ENCODE results near the gene IP6K1. TPM values are rescaled to one million over a fixed set of nuclear protein-coding genes. Genes with fewer than 3 reads are reported as not detected.

IP6K1 gene
- total RNA-seq, 4 donors from 2014 or later, result 42.4 to 74.0 (median 43.8) TPM

- Histone ChIP-seq H3K36me3 (no peaks in the 10 kb centered on the region), H3K4me3 (replicated peaks in 1 of 3) (no peak overlapping the region), H3K27ac (no peak overlapping the region), H3K27me3 (no peaks in the 10 kb centered on the region), H3K9me3 (no peaks in the 10 kb centered on the region), H3K4me1 (no peaks in the 10 kb centered on the region)
- intact Hi-C loops (cut with DNase I), result no loop called here
- WGBS, 2 donors, result 88 to 89% methylated on average over 2 of the region's 2 CpGs
- TF ChIP-seq POLR2A (IDR thresholded peaks at IDR 0.05), result no peak
- TF ChIP-seq, protein P1, sequence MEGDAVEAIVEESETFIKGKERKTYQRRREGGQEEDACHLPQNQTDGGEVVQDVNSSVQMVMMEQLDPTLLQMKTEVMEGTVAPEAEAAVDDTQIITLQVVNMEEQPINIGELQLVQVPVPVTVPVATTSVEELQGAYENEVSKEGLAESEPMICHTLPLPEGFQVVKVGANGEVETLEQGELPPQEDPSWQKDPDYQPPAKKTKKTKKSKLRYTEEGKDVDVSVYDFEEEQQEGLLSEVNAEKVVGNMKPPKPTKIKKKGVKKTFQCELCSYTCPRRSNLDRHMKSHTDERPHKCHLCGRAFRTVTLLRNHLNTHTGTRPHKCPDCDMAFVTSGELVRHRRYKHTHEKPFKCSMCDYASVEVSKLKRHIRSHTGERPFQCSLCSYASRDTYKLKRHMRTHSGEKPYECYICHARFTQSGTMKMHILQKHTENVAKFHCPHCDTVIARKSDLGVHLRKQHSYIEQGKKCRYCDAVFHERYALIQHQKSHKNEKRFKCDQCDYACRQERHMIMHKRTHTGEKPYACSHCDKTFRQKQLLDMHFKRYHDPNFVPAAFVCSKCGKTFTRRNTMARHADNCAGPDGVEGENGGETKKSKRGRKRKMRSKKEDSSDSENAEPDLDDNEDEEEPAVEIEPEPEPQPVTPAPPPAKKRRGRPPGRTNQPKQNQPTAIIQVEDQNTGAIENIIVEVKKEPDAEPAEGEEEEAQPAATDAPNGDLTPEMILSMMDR (IDR thresholded peaks at IDR 0.05), result no peak
- no peak for DNase-seq
Measured at GRCh38 chr3:49745986-49746385, 40.4 kb downstream of the IP6K1 start.

DNA sequence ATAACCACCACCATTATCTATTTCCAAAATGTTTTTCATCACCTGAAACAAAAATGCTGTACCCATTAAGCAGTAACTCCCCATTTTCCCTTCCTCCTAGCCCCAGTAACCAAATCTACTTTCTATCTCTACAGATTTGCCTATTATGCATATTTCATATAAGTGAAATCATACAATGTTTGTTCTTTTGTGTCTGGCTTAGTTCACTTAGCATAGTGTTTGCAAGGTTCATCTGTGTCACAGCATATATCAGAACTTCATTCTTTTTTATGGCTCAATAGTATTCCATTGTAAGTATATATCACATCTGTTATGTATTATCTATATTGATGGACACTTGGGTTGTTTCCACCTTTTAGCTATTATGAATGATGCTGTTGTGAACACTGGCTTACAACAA is 45.9 kb downstream of the IP6K1 start:
- DNase-seq, result no peak
- Histone ChIP-seq H3K27me3 (no peaks in the 10 kb centered on the region), H3K4me1 (no peaks in the 10 kb centered on the region), H3K4me3 (replicated peaks in 1 of 3) (no peak overlapping the region), H3K36me3 (peaks cover 14 to 18% of the 10 kb centered on the region in 2 donors), H3K9me3 (no peaks in the 10 kb centered on the region), H3K27ac (no peak overlapping the region)
- intact Hi-C loops (cut with DNase I), result no loop called here
- TF ChIP-seq POLR2A (IDR thresholded peaks at IDR 0.05), result no peak
- TF ChIP-seq, protein P1 (IDR thresholded peaks at IDR 0.05), result no peak

DNA sequence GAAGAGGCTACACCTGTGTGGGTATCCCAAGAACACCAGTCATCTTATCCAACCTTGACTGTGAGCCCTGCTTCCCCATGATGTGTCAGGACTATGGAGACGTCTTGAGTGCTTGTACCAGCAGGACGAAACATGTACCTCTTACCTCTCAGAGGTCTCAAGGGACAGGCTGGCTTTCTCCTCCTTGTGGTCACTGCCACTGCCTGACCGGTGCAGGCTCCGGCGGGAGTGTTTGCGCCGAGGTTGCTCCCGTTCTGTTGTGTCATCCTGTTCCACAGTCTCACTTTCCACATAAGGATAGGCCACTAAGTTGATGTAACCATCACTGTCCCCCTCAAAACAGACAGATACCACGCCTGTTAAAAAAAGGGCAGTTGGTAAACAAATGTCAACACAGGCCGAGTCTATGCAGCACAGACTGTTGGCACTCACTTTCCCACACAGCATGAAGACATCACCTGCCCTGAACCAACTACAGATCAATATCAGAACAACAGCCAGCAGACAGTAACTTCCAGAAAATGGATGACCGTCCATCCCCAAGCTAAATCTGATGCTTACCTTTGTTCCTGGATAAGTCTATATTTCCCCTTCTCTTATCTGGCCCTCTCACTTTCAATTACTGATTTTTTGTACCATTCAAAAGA is 48.2 kb downstream of the IP6K1 start:
- no peaks in the 10 kb centered on the region for H3K27me3 ChIP-seq
- H3K27ac ChIP-seq, result no peak overlapping the region
- no peak for DNase-seq
- H3K4me3 ChIP-seq (replicated peaks in 1 of 3), result no peak overlapping the region
- TF ChIP-seq, protein P1 (IDR thresholded peaks at IDR 0.05), result no peak
- no peak for TF ChIP-seq POLR2A (IDR thresholded peaks at IDR 0.05)
- H3K36me3 ChIP-seq, result peaks cover 14 to 21% of the 10 kb centered on the region in 2 donors
- 96 to 97% methylated on average over 11 of the region's 11 CpGs for WGBS, 2 donors
- no peaks in the 10 kb centered on the region for H3K9me3 ChIP-seq
- peaks cover 13% of the 10 kb centered on the region in 2 donors for H3K4me1 ChIP-seq
- intact Hi-C loops (cut with DNase I), result no loop called here

- intact Hi-C loops (cut with DNase I), result no loop called here
- Histone ChIP-seq H3K4me3 (replicated peaks in 1 of 3) (no peak overlapping the region), H3K9me3 (no peaks in the 10 kb centered on the region), H3K27ac (peak overlapping the region in 1 of 3 donors; percentile 20), H3K36me3 (peaks cover 30 to 33% of the 10 kb centered on the region in 2 donors), H3K27me3 (no peaks in the 10 kb centered on the region), H3K4me1 (peaks cover 13% of the 10 kb centered on the region in 2 donors)
- TF ChIP-seq, protein P1 (IDR thresholded peaks at IDR 0.05), result no peak
- no peak for TF ChIP-seq POLR2A (IDR thresholded peaks at IDR 0.05)
- DNase-seq, result no peak
- 88 to 98% methylated on average over 5 to 6 of the region's 6 CpGs for WGBS, 2 donors
Measured at GRCh38 chr3:49734752-49735151, 51.6 kb downstream of the IP6K1 start.

- H3K9me3 ChIP-seq, result no peaks in the 10 kb centered on the region
- WGBS, 2 donors, result 90 to 100% methylated on average over 1 of the region's 1 CpG
- no peak for TF ChIP-seq POLR2A (IDR thresholded peaks at IDR 0.05)
- TF ChIP-seq, protein P1 (IDR thresholded peaks at IDR 0.05), result no peak
- no peak overlapping the region for H3K4me3 ChIP-seq (replicated peaks in 1 of 3)
- no peaks in the 10 kb centered on the region for H3K27me3 ChIP-seq
- no peak for DNase-seq
- H3K4me1 ChIP-seq, result peaks cover 13% of the 10 kb centered on the region in 2 donors
- peaks cover 30 to 33% of the 10 kb centered on the region in 2 donors for H3K36me3 ChIP-seq
- H3K27ac ChIP-seq, result peak overlapping the region in 1 of 3 donors; percentile 32
- intact Hi-C loops (cut with DNase I), result no loop called here
Measured at GRCh38 chr3:49733551-49733950, 52.8 kb downstream of the IP6K1 start.
